ENCODE measurements around the gene ELAVL4. TPM values are rescaled to one million over a fixed set of nuclear protein-coding genes. Genes with fewer than 3 reads are reported as not detected.

ELAVL4 gene
- total RNA-seq, 1 experiment from 2014 or later: not detected

DNA sequence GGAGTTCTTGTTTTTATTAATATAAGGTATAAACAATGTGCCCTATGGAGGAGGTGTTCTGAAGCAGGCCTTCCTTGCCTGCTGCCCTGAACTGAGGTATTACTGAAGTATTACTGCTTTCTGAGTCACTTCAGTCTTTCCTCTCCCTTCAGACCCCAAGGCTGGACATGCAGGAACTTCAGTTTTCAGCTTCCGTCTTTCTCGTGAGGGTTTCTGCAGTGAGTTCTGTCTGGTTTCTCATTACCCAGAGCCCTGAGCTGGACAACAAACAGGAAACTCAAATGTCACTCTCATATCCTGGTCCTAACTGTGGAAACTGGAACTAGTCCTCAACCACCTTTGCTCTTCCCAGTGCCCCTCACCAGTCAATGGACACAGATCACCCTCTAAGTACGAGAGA lies 46.8 kb downstream of the ELAVL4 start:
- no peak for TF ChIP-seq CTCF (IDR thresholded peaks at IDR 0.05; ENCODE audit: unreplicated experiment)
- CTCF ChIA-PET: interaction anchor here (0.6 kb wide), 1 partner anchor 432 kb away, joined by 3 read pairs; no protein-coding TSS in a partner anchor
- no peaks in the 10 kb centered on the region for H3K9me3 Mint-ChIP-seq (ENCODE audit: unreplicated experiment)
- POLR2A ChIA-PET: interaction anchor here (0.7 kb wide), 1 partner anchor 1861 kb away, joined by 3 read pairs; no protein-coding TSS in a partner anchor
- H3K4me1 Mint-ChIP-seq (ENCODE audit: insufficient read depth, unreplicated experiment): no peaks in the 10 kb centered on the region
- intact Hi-C loops (cut with micrococcal nuclease): no loop called here
- no peak overlapping the region for H3K27ac Mint-ChIP-seq (ENCODE audit: low read depth, unreplicated experiment)
- H3K36me3 Mint-ChIP-seq (ENCODE audit: insufficient read depth, unreplicated experiment): no peaks in the 10 kb centered on the region
- H3K4me3 Mint-ChIP-seq (ENCODE audit: unreplicated experiment): no peak overlapping the region
- no TSS peak for BruUV-seq (replicated peaks)
- DNase-seq (ENCODE audit: unreplicated experiment): no peak
- H3K27me3 Mint-ChIP-seq (ENCODE audit: insufficient read depth, unreplicated experiment): peaks cover 32% of the 10 kb centered on the region

GRCh38 chr1:50156241-50157010 lies 47.7 kb downstream of the ELAVL4 start:
- no peak for TF ChIP-seq CTCF (IDR thresholded peaks at IDR 0.05; ENCODE audit: unreplicated experiment)
- CTCF ChIA-PET: interaction anchor here (0.6 kb wide), 1 partner anchor 433 kb away, joined by 3 read pairs; no protein-coding TSS in a partner anchor
- POLR2A ChIA-PET: no interaction called here
- DNase-seq (ENCODE audit: unreplicated experiment): peak; percentile 6
- Mint-ChIP-seq H3K9me3 (ENCODE audit: unreplicated experiment) (no peaks in the 10 kb centered on the region), H3K27ac (ENCODE audit: low read depth, unreplicated experiment) (no peak overlapping the region), H3K4me3 (ENCODE audit: unreplicated experiment) (no peak overlapping the region), H3K4me1 (ENCODE audit: insufficient read depth, unreplicated experiment) (no peaks in the 10 kb centered on the region), H3K27me3 (ENCODE audit: insufficient read depth, unreplicated experiment) (peaks cover 34% of the 10 kb centered on the region), H3K36me3 (ENCODE audit: insufficient read depth, unreplicated experiment) (no peaks in the 10 kb centered on the region)
- BruUV-seq (replicated peaks): no TSS peak
- intact Hi-C loops (cut with micrococcal nuclease): no loop called here

DNA sequence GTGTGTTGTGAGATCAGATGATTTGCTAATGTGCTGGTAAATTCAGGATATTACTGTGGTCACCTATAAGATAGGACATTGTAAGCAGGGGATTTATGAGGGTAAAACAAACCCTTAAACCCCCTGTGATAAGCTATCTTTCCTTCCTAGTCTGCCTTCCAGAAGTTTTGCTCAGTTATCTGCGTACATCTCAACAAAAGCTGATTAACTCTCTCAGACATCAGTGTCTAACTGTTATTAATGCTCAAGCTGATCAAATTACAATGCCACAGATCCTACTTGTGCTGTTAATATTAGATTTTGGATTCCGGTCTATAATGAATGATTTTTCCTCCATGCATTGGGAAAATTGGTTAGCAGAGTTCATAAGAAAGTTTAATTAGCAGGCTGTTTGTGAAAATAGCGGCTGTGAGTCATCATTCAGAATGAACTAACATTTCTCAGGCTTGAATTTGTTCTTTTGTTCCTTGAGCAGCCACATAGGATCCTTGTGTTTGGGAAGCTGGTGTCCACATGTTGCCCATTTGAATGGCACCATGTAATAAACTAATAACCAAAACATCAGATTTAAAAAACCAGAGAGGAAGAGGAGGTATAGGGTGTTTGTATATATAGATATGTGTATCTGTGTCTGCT lies 48.7 kb downstream of the ELAVL4 start:
- DNase-seq (ENCODE audit: unreplicated experiment): no peak
- intact Hi-C loops (cut with micrococcal nuclease): no loop called here

More for the DNA sequence above, 48.7 kb downstream of the ELAVL4 start:
- no TSS peak for BruUV-seq (replicated peaks)
- Mint-ChIP-seq H3K4me1 (ENCODE audit: insufficient read depth, unreplicated experiment) (no peaks in the 10 kb centered on the region), H3K36me3 (ENCODE audit: insufficient read depth, unreplicated experiment) (no peaks in the 10 kb centered on the region), H3K9me3 (ENCODE audit: unreplicated experiment) (no peaks in the 10 kb centered on the region), H3K27me3 (ENCODE audit: insufficient read depth, unreplicated experiment) (peaks cover 24% of the 10 kb centered on the region), H3K4me3 (ENCODE audit: unreplicated experiment) (no peak overlapping the region), H3K27ac (ENCODE audit: low read depth, unreplicated experiment) (no peak overlapping the region)
- no peak for TF ChIP-seq CTCF (IDR thresholded peaks at IDR 0.05; ENCODE audit: unreplicated experiment)
- ChIA-PET CTCF (interaction anchor here (0.5 kb wide), 1 partner anchor 55 kb away, joined by 3 read pairs; no protein-coding TSS in a partner anchor), POLR2A (no interaction called here)
